NCI-H146 treated with DMSO at 0.1 percent for 48 hours (cell line): ENCODE results near the gene RNF8.

ENCODE experiments used
- DNase-seq: peaks from one replicate; lab custom pipeline; 2025; ENCODE audit not compliant: unreplicated experiment; lab: John Stamatoyannopoulos, UW

Gene RNF8

GRCh38 chr6:37357288-37357687 is 3.5 kb downstream of the RNF8 start:
- DNase-seq: no peak

GRCh38 chr6:37357860-37358259 is 4.1 kb downstream of the RNF8 start:
- no peak for DNase-seq

- DNase-seq: no peak
These were observed 5.3 kb downstream of the RNF8 start for GRCh38 chr6:37359039-37359438.

- no peak for DNase-seq
These were observed 8.5 kb downstream of the RNF8 start for GRCh38 chr6:37362101-37362828.

- DNase-seq: no peak
These were observed 12.0 kb downstream of the RNF8 start for GRCh38 chr6:37365791-37366190.

GRCh38 chr6:37366910-37367309 is 13.1 kb downstream of the RNF8 start:
- DNase-seq: no peak

- DNase-seq: no peak
These were observed 15.2 kb downstream of the RNF8 start for GRCh38 chr6:37368961-37369320.

- DNase-seq: no peak
These were observed 15.8 kb downstream of the RNF8 start for GRCh38 chr6:37369321-37370201.

GRCh38 chr6:37371154-37372083 is 17.6 kb downstream of the RNF8 start:
- DNase-seq: no peak

GRCh38 chr6:37372116-37372515 is 18.3 kb downstream of the RNF8 start:
- DNase-seq: no peak

- no peak for DNase-seq
These were observed 20.2 kb downstream of the RNF8 start for GRCh38 chr6:37373822-37374471.

GRCh38 chr6:37375376-37375775 is 21.6 kb downstream of the RNF8 start:
- no peak for DNase-seq

- no peak for DNase-seq
These were observed 22.4 kb downstream of the RNF8 start for GRCh38 chr6:37376078-37376743.

GRCh38 chr6:37381579-37381978 is 27.8 kb downstream of the RNF8 start:
- peak; percentile 96 for DNase-seq

- DNase-seq: no peak
These were observed 29.4 kb downstream of the RNF8 start for GRCh38 chr6:37382994-37383765.

- no peak for DNase-seq
These were observed 34.8 kb downstream of the RNF8 start for GRCh38 chr6:37388578-37388977.

- no peak for DNase-seq
These were observed 36.1 kb downstream of the RNF8 start for GRCh38 chr6:37389857-37390256.

GRCh38 chr6:37391120-37391519 is 37.3 kb downstream of the RNF8 start:
- DNase-seq: no peak

- no peak for DNase-seq
These were observed 39.0 kb downstream of the RNF8 start for GRCh38 chr6:37392821-37393220.
